Liver (tissue), 9 donors: ENCODE results near the gene GTSE1. TPM values are rescaled to one million over a fixed set of nuclear protein-coding genes. Genes with fewer than 3 reads are reported as not detected.

ENCODE experiments used
- DNase-seq: peaks from one replicate; pipeline ENCODE4 v3.0.0-alpha.2; 2017; ENCODE audit warnings: low spot score
- H3K27ac ChIP-seq, 2 donors: one replicate each; pipeline ENCODE4 v1.7.0; 2013; ENCODE audit warnings: inconsistent platforms in 2 of 2, low read length in 2 of 2, control low read depth in 1 of 2, low read depth in 1 of 2, mild to moderate bottlenecking in 1 of 2
- H3K27me3 ChIP-seq, 4 donors: one replicate each; pipeline versions ENCODE4 v1.6.1 to v1.7.0; 2013; ENCODE audit warnings: low read length in 3 of 4, inconsistent platforms in 1 of 4, mild to moderate bottlenecking in 1 of 4, moderate library complexity in 1 of 4; ENCODE audit not compliant: control insufficient read depth in 4 of 4, insufficient read depth in 4 of 4
- H3K36me3 ChIP-seq, 4 donors: one replicate each; pipeline versions ENCODE4 v1.6.1 to v1.7.0; 2013; ENCODE audit warnings: low read length in 3 of 4, mild to moderate bottlenecking in 3 of 4, low read depth in 1 of 4, moderate library complexity in 1 of 4; ENCODE audit not compliant: control insufficient read depth in 4 of 4, insufficient read depth in 3 of 4
- H3K4me1 ChIP-seq, 4 donors: one replicate each; pipeline versions ENCODE4 v1.6.1 to v1.7.0; 2013; ENCODE audit warnings: low read length in 3 of 4, mild to moderate bottlenecking in 3 of 4, moderate library complexity in 1 of 4; ENCODE audit not compliant: control insufficient read depth in 4 of 4, insufficient read depth in 4 of 4
- H3K4me3 ChIP-seq, 3 donors: one replicate each; pipeline versions ENCODE4 v1.6.1 to v1.7.0; 2013; ENCODE audit warnings: low read length in 3 of 3, control low read depth in 1 of 3, low read depth in 1 of 3, mild to moderate bottlenecking in 1 of 3
- H3K9ac ChIP-seq, 2 donors: one replicate each; pipeline ENCODE4 v1.7.0; 2013; ENCODE audit warnings: low read length in 2 of 2, mild to moderate bottlenecking in 2 of 2, moderate library complexity in 2 of 2, control low read depth in 1 of 2, low read depth in 1 of 2
- H3K9me3 ChIP-seq, 4 donors: one replicate each; pipeline versions ENCODE4 v1.6.1 to v1.7.0; 2013; ENCODE audit warnings: low read length in 3 of 4; ENCODE audit not compliant: control insufficient read depth in 4 of 4
- ATF3 ChIP-seq: IDR thresholded peaks from 2 replicates; pipeline ENCODE4 v1.6.1; 2016; ENCODE audit warnings: antibody characterized with exemption
- CTCF ChIP-seq: fragments of 150-350 bp; IDR thresholded peaks from 2 replicates; pipeline ENCODE4 v1.5.1; 2017; ENCODE audit warnings: improper control_type of control experiment, low read depth, low read length; ENCODE audit not compliant: missing input control
- EGR1 ChIP-seq, 2 donors: IDR thresholded peaks; 2 replicates each; pipeline ENCODE4 v1.6.1; 2016 to 2018; ENCODE audit warnings: antibody characterized with exemption in 2 of 2, low read depth in 2 of 2
- FOXA1 ChIP-seq: IDR thresholded peaks from 2 replicates; pipeline ENCODE4 v1.6.1; 2016; ENCODE audit warnings: antibody characterized with exemption
- FOXA2 ChIP-seq: IDR thresholded peaks from 2 replicates; pipeline ENCODE4 v1.6.1; 2016; ENCODE audit warnings: antibody characterized with exemption
- HNF4A ChIP-seq, 2 donors: conservative IDR thresholded peaks; 2 replicates each; pipeline ENCODE4 v1.6.1; 2016; ENCODE audit warnings: antibody characterized with exemption in 2 of 2, mild to moderate bottlenecking in 2 of 2
- HNF4G ChIP-seq: IDR thresholded peaks from 2 replicates; pipeline ENCODE4 v1.6.1; 2016; ENCODE audit warnings: antibody characterized with exemption
- JUND ChIP-seq, 2 donors: IDR thresholded peaks; 2 replicates each; pipeline ENCODE4 v1.6.1; 2016; ENCODE audit warnings: antibody characterized with exemption in 2 of 2
- MAX ChIP-seq: IDR thresholded peaks from 2 replicates; pipeline ENCODE4 v1.6.1; 2016; ENCODE audit warnings: antibody characterized with exemption
- REST ChIP-seq: IDR thresholded peaks from 2 replicates; pipeline ENCODE4 v1.6.1; 2016; ENCODE audit warnings: antibody characterized with exemption, mild to moderate bottlenecking
- SP1 ChIP-seq: IDR thresholded peaks from 2 replicates; pipeline ENCODE4 v1.6.1; 2018; ENCODE audit warnings: antibody characterized with exemption, mild to moderate bottlenecking
- TAF1 ChIP-seq: conservative IDR thresholded peaks from 2 replicates; pipeline ENCODE4 v1.6.1; 2016; ENCODE audit warnings: antibody characterized with exemption, mild to moderate bottlenecking
- ZBTB33 ChIP-seq: IDR thresholded peaks from 2 replicates; pipeline ENCODE4 v1.6.1; 2016; ENCODE audit warnings: antibody characterized with exemption
- WGBS: extraction: QIAGEN DNeasy Blood & Tissue Kit; methylation state at CpG from one replicate; pipeline ENCODE4 v1.1.7; 2013; 5-methylcytosine and 5-hydroxymethylcytosine counted together
- polyA plus RNA-seq, 2 donors: library from polyadenylated mRNA; stranded (reverse) in 1 of 2; unstranded in 1 of 2; fragments of 200-250 nt in 1 of 2; fragments of >200 nt in 1 of 2; fragmentation: Nextera tagmentation in 1 of 2; extraction: Ambion mirVana in 1 of 2; gene quantifications; one replicate each; pipeline versions ENCODE4 v1.2.1 to v1.2.3, GENCODE V29; 2013 to 2015
- total RNA-seq, 2 donors: library from RNA; depleted of rRNA; stranded (reverse); fragments of >200 nt; gene quantifications; one replicate each; pipeline ENCODE4 v1.2.3, GENCODE V29; 2014
- donor health status: healthy.
- donor health status: healthy.
- donor health status: healthy.
- donor health status: healthy.
- donor health status: healthy.

Gene GTSE1
- total and polyA plus RNA-seq, 4 donors = 0.17 to 13.9 (median 0.85) TPM

GRCh38 chr22:46351131-46351735 is 54.6 kb downstream of the GTSE1 start:
- H3K9me3 ChIP-seq = no peaks in the 10 kb centered on the region
- H3K27me3 ChIP-seq = no peaks in the 10 kb centered on the region
- TF ChIP-seq JUND (IDR thresholded peaks at IDR 0.05) = no peak
- TF ChIP-seq FOXA1 = no peak
- TF ChIP-seq HNF4A (conservative IDR thresholded peaks at IDR 0.05) = no peak
- TF ChIP-seq CTCF = no peak
- no peak for TF ChIP-seq TAF1
- no peak for TF ChIP-seq ATF3
- no peak for TF ChIP-seq EGR1 (IDR thresholded peaks at IDR 0.05; ENCODE audit: low read depth in 2 of 2)
- no peak for DNase-seq
- 95% methylated on average over 28 of the region's 28 CpGs for WGBS
- no peak overlapping the region for H3K9ac ChIP-seq
- peaks cover 26 to 73% (median 40%) of the 10 kb centered on the region in 4 donors for H3K36me3 ChIP-seq
- H3K4me3 ChIP-seq = no peak overlapping the region
- H3K27ac ChIP-seq = no peak overlapping the region
- no peaks in the 10 kb centered on the region for H3K4me1 ChIP-seq

- no peak overlapping the region for H3K4me3 ChIP-seq
- no peaks in the 10 kb centered on the region for H3K9me3 ChIP-seq
- H3K9ac ChIP-seq = no peak overlapping the region
- H3K4me1 ChIP-seq = no peaks in the 10 kb centered on the region
- DNase-seq = no peak
- WGBS = 96% methylated on average over 23 of the region's 23 CpGs
- H3K27me3 ChIP-seq = no peaks in the 10 kb centered on the region
- TF ChIP-seq TAF1 (no peak), HNF4G (no peak), REST (no peak), JUND (IDR thresholded peaks at IDR 0.05) (no peak), FOXA2 (no peak), MAX (no peak), ZBTB33 (no peak), SP1 (no peak)
- no peak overlapping the region for H3K27ac ChIP-seq
- H3K36me3 ChIP-seq = peaks cover 21 to 72% (median 37%) of the 10 kb centered on the region in 4 donors
Observed at GRCh38 chr22:46351767-46352166, 55.1 kb downstream of the GTSE1 start.
